Hepatocyte (in vitro differentiated cells): Measurements from ENCODE around the gene TTC12. TPM values are rescaled to one million over a fixed set of nuclear protein-coding genes. Genes with fewer than 3 reads are reported as not detected.

Experiments
- DNase-seq: peaks from one replicate; pipeline ENCODE4 v3.0.0-alpha.2; 2016; ENCODE audit warnings: low spot score
- H2AFZ ChIP-seq: fragments of 200-600 bp; sonication (generic); 2 replicates; pipeline ENCODE4 v1.6.0; 2016; ENCODE audit warnings: antibody characterized with exemption, mild to moderate bottlenecking
- H3K27ac ChIP-seq: fragments of 200-600 bp; sonication (generic); 2 replicates; pipeline ENCODE4 v1.5.1; 2016; ENCODE audit warnings: mild to moderate bottlenecking
- H3K27me3 ChIP-seq: fragments of 200-600 bp; sonication (generic); 2 replicates; pipeline ENCODE4 v1.6.1; 2016
- H3K36me3 ChIP-seq: fragments of 200-600 bp; sonication (generic); replicated peaks from 2 replicates; pipeline ENCODE4 v1.5.1; 2016; ENCODE audit warnings: low read depth; ENCODE audit not compliant: insufficient read depth
- H3K4me1 ChIP-seq: fragments of 200-600 bp; sonication (generic); 2 replicates; pipeline ENCODE4 v1.5.1; 2016; ENCODE audit warnings: mild to moderate bottlenecking, moderate library complexity; ENCODE audit not compliant: insufficient read depth
- H3K4me2 ChIP-seq: fragments of 200-600 bp; sonication (generic); 2 replicates; pipeline ENCODE4 v1.6.0; 2016
- H3K4me3 ChIP-seq: fragments of 200-600 bp; sonication (generic); 2 replicates; pipeline ENCODE4 v1.5.1; 2016; ENCODE audit warnings: mild to moderate bottlenecking
- H3K79me2 ChIP-seq: fragments of 200-600 bp; sonication (generic); 2 replicates; pipeline ENCODE4 v1.6.0; 2017; ENCODE audit warnings: mild to moderate bottlenecking
- H3K9me2 ChIP-seq: fragments of 200-600 bp; sonication (generic); replicated peaks from 2 replicates; pipeline ENCODE4 v1.6.0; 2017; ENCODE audit warnings: mild to moderate bottlenecking; ENCODE audit not compliant: insufficient read depth
- H3K9me3 ChIP-seq: fragments of 200-600 bp; sonication (generic); 2 replicates; pipeline ENCODE4 v1.5.1; 2016; ENCODE audit warnings: low read depth, mild to moderate bottlenecking
- H4K20me1 ChIP-seq: fragments of 200-600 bp; sonication (generic); 2 replicates; pipeline ENCODE4 v1.6.0; 2016; ENCODE audit warnings: mild to moderate bottlenecking; ENCODE audit not compliant: insufficient read depth, poor library complexity, severe bottlenecking
- EZH2 ChIP-seq: fragments of 200-600 bp; sonication (generic); IDR thresholded peaks from 2 replicates; pipeline ENCODE4 v1.6.1; 2016; ENCODE audit warnings: antibody characterized with exemption, mild to moderate bottlenecking, borderline replicate concordance
- EZH2phosphoT487 ChIP-seq: fragments of 200-600 bp; sonication (generic); IDR thresholded peaks from one replicate; pipeline ENCODE4 v1.6.1; 2018; ENCODE audit warnings: antibody characterized with exemption, mild to moderate bottlenecking, low read depth, moderate library complexity; ENCODE audit not compliant: unreplicated experiment, severe bottlenecking
- WGBS: methylation state at CpG from one replicate; pipeline ENCODE4 v1.1.6; 2016; ENCODE audit warnings: low lambda C conversion rate; ENCODE audit errors: missing lambda C conversion rate; 5-methylcytosine and 5-hydroxymethylcytosine counted together
- polyA plus RNA-seq: library from polyadenylated mRNA; unstranded; fragments of >200 nt; fragmentation: Nextera tagmentation; extraction: Ambion mirVana; gene quantifications from 2 replicates; pipeline ENCODE4 v1.2.1, GENCODE V29; 2016
- total RNA-seq: library from RNA; depleted of rRNA; stranded (reverse); fragments of >200 nt; gene quantifications from 2 replicates; pipeline ENCODE4 v1.2.3, GENCODE V29; 2014
- TF ChIP-seq, protein P1 (sequence below): fragments of 200-600 bp; sonication (generic); IDR thresholded peaks from 2 replicates; pipeline ENCODE4 v1.5.1; 2016; ENCODE audit warnings: antibody characterized with exemption, mild to moderate bottlenecking; ENCODE audit not compliant: poor library complexity

The TTC12 gene
- total and polyA plus RNA-seq, 2 experiments from 2014 or later, result 9.2 to 12.4 TPM

DNA sequence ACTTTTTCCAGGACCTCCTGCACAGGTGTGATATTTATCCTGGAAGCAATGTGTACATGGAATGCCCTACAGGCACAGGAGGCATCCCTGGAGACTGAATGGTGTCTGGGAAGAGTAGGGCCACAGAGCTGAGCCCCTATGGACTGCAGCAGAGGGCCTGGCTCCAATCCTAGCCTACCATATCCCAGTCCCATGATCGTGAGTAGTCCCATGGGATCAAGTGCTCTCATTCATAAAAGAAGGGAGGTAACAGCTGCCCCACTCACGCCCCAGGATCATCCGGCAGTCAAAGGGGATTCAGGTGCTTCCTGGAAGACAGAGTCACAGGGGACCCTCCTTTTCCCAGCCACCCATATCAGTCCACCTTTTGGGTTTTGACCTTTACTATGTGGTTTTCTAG lies 97.2 kb downstream of the TTC12 start:
- no peaks in the 10 kb centered on the region for H4K20me1 ChIP-seq
- H2AFZ ChIP-seq, result no peak overlapping the region
- no peaks in the 10 kb centered on the region for H3K79me2 ChIP-seq
- no peaks in the 10 kb centered on the region for H3K27me3 ChIP-seq
- H3K4me1 ChIP-seq, result no peaks in the 10 kb centered on the region
- no peak overlapping the region for H3K4me3 ChIP-seq
- no peaks in the 10 kb centered on the region for H3K9me2 ChIP-seq
- H3K4me2 ChIP-seq, result no peak overlapping the region
- H3K36me3 ChIP-seq, result no peaks in the 10 kb centered on the region
- no peak for TF ChIP-seq EZH2phosphoT487
- TF ChIP-seq EZH2, result no peak
- TF ChIP-seq, protein P1, sequence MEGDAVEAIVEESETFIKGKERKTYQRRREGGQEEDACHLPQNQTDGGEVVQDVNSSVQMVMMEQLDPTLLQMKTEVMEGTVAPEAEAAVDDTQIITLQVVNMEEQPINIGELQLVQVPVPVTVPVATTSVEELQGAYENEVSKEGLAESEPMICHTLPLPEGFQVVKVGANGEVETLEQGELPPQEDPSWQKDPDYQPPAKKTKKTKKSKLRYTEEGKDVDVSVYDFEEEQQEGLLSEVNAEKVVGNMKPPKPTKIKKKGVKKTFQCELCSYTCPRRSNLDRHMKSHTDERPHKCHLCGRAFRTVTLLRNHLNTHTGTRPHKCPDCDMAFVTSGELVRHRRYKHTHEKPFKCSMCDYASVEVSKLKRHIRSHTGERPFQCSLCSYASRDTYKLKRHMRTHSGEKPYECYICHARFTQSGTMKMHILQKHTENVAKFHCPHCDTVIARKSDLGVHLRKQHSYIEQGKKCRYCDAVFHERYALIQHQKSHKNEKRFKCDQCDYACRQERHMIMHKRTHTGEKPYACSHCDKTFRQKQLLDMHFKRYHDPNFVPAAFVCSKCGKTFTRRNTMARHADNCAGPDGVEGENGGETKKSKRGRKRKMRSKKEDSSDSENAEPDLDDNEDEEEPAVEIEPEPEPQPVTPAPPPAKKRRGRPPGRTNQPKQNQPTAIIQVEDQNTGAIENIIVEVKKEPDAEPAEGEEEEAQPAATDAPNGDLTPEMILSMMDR, result no peak
- no peak for DNase-seq
- no peaks in the 10 kb centered on the region for H3K9me3 ChIP-seq
- WGBS, result 86% methylated on average over 3 of the region's 3 CpGs
- H3K27ac ChIP-seq, result no peak overlapping the region

DNA sequence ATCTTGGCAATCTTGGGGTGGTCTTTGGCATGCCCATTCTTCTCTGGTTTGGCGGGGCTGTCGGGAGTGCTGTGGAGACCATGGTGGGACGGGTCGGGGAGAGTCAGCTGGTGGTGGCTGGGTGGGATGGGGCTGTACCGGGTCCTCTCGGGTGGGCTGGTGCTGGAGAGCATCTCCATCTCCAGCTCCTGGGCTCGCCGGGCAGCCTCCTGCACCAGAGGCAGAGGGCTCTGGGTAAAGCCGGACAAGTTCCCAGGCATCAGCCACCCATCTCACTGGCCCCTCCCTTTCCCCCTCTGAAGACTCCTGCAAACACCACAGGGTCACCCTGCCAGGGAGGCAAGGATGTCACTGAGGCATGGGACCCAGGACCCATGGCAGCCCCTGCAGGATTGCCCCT lies 98.3 kb downstream of the TTC12 start:
- WGBS, result 92% methylated on average over 8 of the region's 9 CpGs
- DNase-seq, result no peak
- Histone ChIP-seq H3K79me2 (no peaks in the 10 kb centered on the region), H3K27me3 (no peaks in the 10 kb centered on the region), H3K4me2 (no peak overlapping the region), H2AFZ (no peak overlapping the region), H3K9me2 (no peaks in the 10 kb centered on the region), H4K20me1 (no peaks in the 10 kb centered on the region), H3K27ac (no peak overlapping the region), H3K36me3 (no peaks in the 10 kb centered on the region), H3K4me1 (no peaks in the 10 kb centered on the region), H3K4me3 (no peak overlapping the region), H3K9me3 (no peaks in the 10 kb centered on the region)
- TF ChIP-seq, protein P1, result no peak
- TF ChIP-seq EZH2 (no peak), EZH2phosphoT487 (no peak)

GRCh38 chr11:113415343-113415742 lies 101.0 kb downstream of the TTC12 start:
- H3K4me1 ChIP-seq, result no peaks in the 10 kb centered on the region
- H3K27ac ChIP-seq, result no peak overlapping the region
- DNase-seq, result no peak
- no peak for TF ChIP-seq EZH2phosphoT487
- no peak for TF ChIP-seq EZH2
- TF ChIP-seq, protein P1, result no peak
- H3K36me3 ChIP-seq, result no peaks in the 10 kb centered on the region
- H3K27me3 ChIP-seq, result no peaks in the 10 kb centered on the region
- 95% methylated on average over 16 of the region's 16 CpGs for WGBS
- H4K20me1 ChIP-seq, result no peaks in the 10 kb centered on the region
- no peaks in the 10 kb centered on the region for H3K9me2 ChIP-seq
- no peaks in the 10 kb centered on the region for H3K9me3 ChIP-seq
- H3K4me3 ChIP-seq, result no peak overlapping the region
- H3K4me2 ChIP-seq, result no peak overlapping the region
- H3K79me2 ChIP-seq, result no peaks in the 10 kb centered on the region
- no peak overlapping the region for H2AFZ ChIP-seq

Other genes starting within 250 kb of the TTC12 start
- gene ANKK1, start 73.2 kb downstream of the TTC12 start, total RNA-seq, result 0.43 TPM in 1 of 2 replicates, not detected in the other
- 0.13 TPM in 1 of 2 replicates, not detected in the other for gene ANKK1, start 73.2 kb downstream of the TTC12 start, polyA plus RNA-seq
- 0.67 and 1.8 TPM in 2 replicates for gene DRD2, start 160.8 kb downstream of the TTC12 start, total RNA-seq
- gene DRD2, start 160.8 kb downstream of the TTC12 start, polyA plus RNA-seq, result 0.59 and 1.2 TPM in 2 replicates